Thyroid gland (tissue), 4 donors: Measurements from ENCODE around the gene ZFR.

ENCODE experiments used
- CTCF ChIP-seq, 6 experiments: fragments of 200-600 bp in 3 of 6; fragments of 450-650 bp in 3 of 6; sonication (generic) in 3 of 6; IDR thresholded peaks; one replicate each; pipeline ENCODE4 v1.5.1; 2016 to 2019; ENCODE audit warnings: antibody characterized with exemption in 6 of 6, mild to moderate bottlenecking in 2 of 6, inconsistent platforms in 1 of 6, moderate library complexity in 1 of 6
- POLR2A ChIP-seq, 2 donors: fragments of 450-650 bp; IDR thresholded peaks; one replicate each; pipeline ENCODE4 v1.6.1; 2017; ENCODE audit warnings: antibody characterized with exemption in 2 of 2, mild to moderate bottlenecking in 2 of 2, moderate library complexity in 1 of 2

- TF ChIP-seq CTCF (IDR thresholded peaks at IDR 0.05): no peak
- no peak for TF ChIP-seq POLR2A (IDR thresholded peaks at IDR 0.05)
Observed at GRCh38 chr5:32309761-32310160, 134.8 kb downstream of the ZFR start.
